ENCODE results near the gene RHBDL1. TPM values are rescaled to one million over a fixed set of nuclear protein-coding genes. Genes with fewer than 3 reads are reported as not detected.

Gene RHBDL1
- polyA plus RNA-seq, 1 donor (not counting 4 experiments of a cell fraction or from before 2014, with no cell fraction given), result 0.71 TPM

GRCh38 chr16:668519-669171 lies 6.8 kb upstream of the RHBDL1 start:
- FAIRE-seq (no peak), DNase-seq (ENCODE audit: low read depth, low spot score) (no peak)
- H3K9me3 ChIP-seq (ENCODE audit: control insufficient read depth, low read depth, low read length), result no peaks in the 10 kb centered on the region
- H3K27ac ChIP-seq (ENCODE audit: control insufficient read depth, insufficient read depth, low read length), result peak overlapping the region; percentile 58
- H3K27me3 ChIP-seq (ENCODE audit: control insufficient read depth, extremely low read depth, insufficient read depth, low read length), result no peaks in the 10 kb centered on the region
- peaks cover 28% of the 10 kb centered on the region for H3K79me2 ChIP-seq (ENCODE audit: control insufficient read depth, insufficient read depth, low read length)
- H3K9ac ChIP-seq (ENCODE audit: control insufficient read depth, extremely low read depth, insufficient read depth, low read length), result peak overlapping the region; percentile 81
- peaks cover 10% of the 10 kb centered on the region for H3K4me1 ChIP-seq (ENCODE audit: control insufficient read depth, extremely low read depth, insufficient read depth, low read length)
- H2AFZ ChIP-seq (ENCODE audit: control insufficient read depth, low read length), result no peak overlapping the region
- TF ChIP-seq, protein P1, sequence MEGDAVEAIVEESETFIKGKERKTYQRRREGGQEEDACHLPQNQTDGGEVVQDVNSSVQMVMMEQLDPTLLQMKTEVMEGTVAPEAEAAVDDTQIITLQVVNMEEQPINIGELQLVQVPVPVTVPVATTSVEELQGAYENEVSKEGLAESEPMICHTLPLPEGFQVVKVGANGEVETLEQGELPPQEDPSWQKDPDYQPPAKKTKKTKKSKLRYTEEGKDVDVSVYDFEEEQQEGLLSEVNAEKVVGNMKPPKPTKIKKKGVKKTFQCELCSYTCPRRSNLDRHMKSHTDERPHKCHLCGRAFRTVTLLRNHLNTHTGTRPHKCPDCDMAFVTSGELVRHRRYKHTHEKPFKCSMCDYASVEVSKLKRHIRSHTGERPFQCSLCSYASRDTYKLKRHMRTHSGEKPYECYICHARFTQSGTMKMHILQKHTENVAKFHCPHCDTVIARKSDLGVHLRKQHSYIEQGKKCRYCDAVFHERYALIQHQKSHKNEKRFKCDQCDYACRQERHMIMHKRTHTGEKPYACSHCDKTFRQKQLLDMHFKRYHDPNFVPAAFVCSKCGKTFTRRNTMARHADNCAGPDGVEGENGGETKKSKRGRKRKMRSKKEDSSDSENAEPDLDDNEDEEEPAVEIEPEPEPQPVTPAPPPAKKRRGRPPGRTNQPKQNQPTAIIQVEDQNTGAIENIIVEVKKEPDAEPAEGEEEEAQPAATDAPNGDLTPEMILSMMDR (optimal IDR thresholded peaks at IDR 0.05 in 1 of 3, IDR thresholded peaks at IDR 0.05 in 1 of 3, conservative IDR thresholded peaks at IDR 0.05 in 1 of 3; ENCODE audit: extremely low read depth in 1 of 3, insufficient read depth in 2 of 3, low read length in 3 of 3), result no peak
- TF ChIP-seq EZH2 (IDR thresholded peaks at IDR 0.05; ENCODE audit: low read length), result no peak
- no peaks in the 10 kb centered on the region for H4K20me1 ChIP-seq (ENCODE audit: control insufficient read depth, extremely low read depth, insufficient read depth, low read length)
- peak overlapping the region; percentile 83 for H3K4me2 ChIP-seq (ENCODE audit: control insufficient read depth, extremely low read depth, insufficient read depth, low read depth, low read length)
- peak overlapping the region; percentile 68 to 99 (median 85) for H3K4me3 ChIP-seq (ENCODE audit: control insufficient read depth in 2 of 3, extremely low read depth in 1 of 3, insufficient read depth in 2 of 3, low read depth in 1 of 3, low read length in 3 of 3)
- peaks cover 18 to 27% of the 10 kb centered on the region in 2 experiments for H3K36me3 ChIP-seq (ENCODE audit: control insufficient read depth in 2 of 2, extremely low read depth in 1 of 2, insufficient read depth in 2 of 2, low read length in 2 of 2)
- no peaks in the 10 kb centered on the region for H3K9me1 ChIP-seq (ENCODE audit: control insufficient read depth, extremely low read depth, insufficient read depth, low read length)
- dilution Hi-C loops (cut with MboI; ENCODE audit: extremely low pct_ligation_motif_present, low sequenced_read_pairs), result no loop called here

GRCh38 chr16:669666-670065 lies 5.8 kb upstream of the RHBDL1 start:
- H3K27ac ChIP-seq (ENCODE audit: control insufficient read depth, insufficient read depth, low read length), result no peak overlapping the region
- H3K4me3 ChIP-seq (ENCODE audit: control insufficient read depth in 2 of 3, extremely low read depth in 1 of 3, insufficient read depth in 2 of 3, low read depth in 1 of 3, low read length in 3 of 3), result no peak overlapping the region
- H3K36me3 ChIP-seq (ENCODE audit: control insufficient read depth in 2 of 2, extremely low read depth in 1 of 2, insufficient read depth in 2 of 2, low read length in 2 of 2), result peaks cover 18 to 33% of the 10 kb centered on the region in 2 experiments

More at GRCh38 chr16:669666-670065, 5.8 kb upstream of the RHBDL1 start:
- H3K9me1 ChIP-seq (ENCODE audit: control insufficient read depth, extremely low read depth, insufficient read depth, low read length), result no peaks in the 10 kb centered on the region
- peaks cover 10% of the 10 kb centered on the region for H3K4me1 ChIP-seq (ENCODE audit: control insufficient read depth, extremely low read depth, insufficient read depth, low read length)
- H4K20me1 ChIP-seq (ENCODE audit: control insufficient read depth, extremely low read depth, insufficient read depth, low read length), result no peaks in the 10 kb centered on the region
- no peak overlapping the region for H3K9ac ChIP-seq (ENCODE audit: control insufficient read depth, extremely low read depth, insufficient read depth, low read length)
- H3K27me3 ChIP-seq (ENCODE audit: control insufficient read depth, extremely low read depth, insufficient read depth, low read length), result no peaks in the 10 kb centered on the region
- dilution Hi-C loops (cut with MboI; ENCODE audit: extremely low pct_ligation_motif_present, low sequenced_read_pairs), result no loop called here
- H3K79me2 ChIP-seq (ENCODE audit: control insufficient read depth, insufficient read depth, low read length), result peaks cover 28% of the 10 kb centered on the region
- H3K4me2 ChIP-seq (ENCODE audit: control insufficient read depth, extremely low read depth, insufficient read depth, low read depth, low read length), result peak overlapping the region; percentile 83
- no peak for FAIRE-seq
- TF ChIP-seq, protein P1 (optimal IDR thresholded peaks at IDR 0.05 in 1 of 3, IDR thresholded peaks at IDR 0.05 in 1 of 3, conservative IDR thresholded peaks at IDR 0.05 in 1 of 3; ENCODE audit: extremely low read depth in 1 of 3, insufficient read depth in 2 of 3, low read length in 3 of 3), result no peak
- no peak for TF ChIP-seq EZH2 (IDR thresholded peaks at IDR 0.05; ENCODE audit: low read length)
- no peak for DNase-seq (ENCODE audit: low read depth, low spot score)
- H3K9me3 ChIP-seq (ENCODE audit: control insufficient read depth, low read depth, low read length), result no peaks in the 10 kb centered on the region
- H2AFZ ChIP-seq (ENCODE audit: control insufficient read depth, low read length), result no peak overlapping the region
